ENCODE results near the gene ARHGEF17.

GRCh38 chr11:73381589-73381988 lies 73.5 kb downstream of the ARHGEF17 start:
- TF ChIP-seq SUZ12 (IDR thresholded peaks at IDR 0.05; ENCODE audit: extremely low read depth, insufficient read depth, insufficient read length) (no peak), YY1 (IDR thresholded peaks at IDR 0.05; ENCODE audit: insufficient read depth, insufficient read length) (no peak), ZNF274 (IDR thresholded peaks at IDR 0.05; ENCODE audit: low read depth, low read length) (no peak)
